Amniotic stem cell (primary cell): ENCODE results near the gene CD28.

Experiments
- DNase-seq: peaks from one replicate; lab custom pipeline; 2025; lab: John Stamatoyannopoulos, UW

Gene CD28

GRCh38 chr2:203718087-203718486 lies 11.6 kb downstream of the CD28 start:
- DNase-seq = no peak

- no peak for DNase-seq
These were observed 13.3 kb downstream of the CD28 start for GRCh38 chr2:203719456-203720410.

- DNase-seq = no peak
These were observed 14.7 kb downstream of the CD28 start for GRCh38 chr2:203720915-203721672.

GRCh38 chr2:203721781-203722300 lies 15.4 kb downstream of the CD28 start:
- DNase-seq = no peak

- DNase-seq = no peak
These were observed 16.0 kb downstream of the CD28 start for GRCh38 chr2:203722411-203722810.

GRCh38 chr2:203728321-203728720 lies 21.9 kb downstream of the CD28 start:
- DNase-seq = no peak

- DNase-seq = no peak
These were observed 23.8 kb downstream of the CD28 start for GRCh38 chr2:203730076-203730729.

- DNase-seq = no peak
These were observed 24.4 kb downstream of the CD28 start for GRCh38 chr2:203730883-203731282.

GRCh38 chr2:203732092-203732952 lies 25.9 kb downstream of the CD28 start:
- no peak for DNase-seq

- no peak for DNase-seq
These were observed 26.6 kb downstream of the CD28 start for GRCh38 chr2:203732953-203733510.

GRCh38 chr2:203733684-203734083 lies 27.2 kb downstream of the CD28 start:
- DNase-seq = no peak

- no peak for DNase-seq
These were observed 28.0 kb downstream of the CD28 start for GRCh38 chr2:203734276-203734983.

GRCh38 chr2:203737360-203737759 lies 30.9 kb downstream of the CD28 start:
- no peak for DNase-seq

- DNase-seq = no peak
These were observed 32.9 kb downstream of the CD28 start for GRCh38 chr2:203739351-203739750.

- no peak for DNase-seq
These were observed 34.4 kb downstream of the CD28 start for GRCh38 chr2:203740871-203741281.

GRCh38 chr2:203741566-203741965 lies 35.1 kb downstream of the CD28 start:
- DNase-seq = no peak

- no peak for DNase-seq
These were observed 37.1 kb downstream of the CD28 start for GRCh38 chr2:203743441-203743981.

- DNase-seq = no peak
These were observed 37.7 kb downstream of the CD28 start for GRCh38 chr2:203744091-203744490.

GRCh38 chr2:203745267-203745666 lies 38.8 kb downstream of the CD28 start:
- no peak for DNase-seq
